Endothelial cell of umbilical vein (primary cell): ENCODE results near the gene COMP. TPM values are rescaled to one million over a fixed set of nuclear protein-coding genes. Genes with fewer than 3 reads are reported as not detected.

Experiments
- BruUV-seq: library from RNA; stranded (reverse); fragments of 400-500 nt; replicated peaks from 2 replicates; lab custom pipeline; 2021; lab: Mats Ljungman, UMichigan
- CTCF ChIA-PET: fragments of 300-600, 350-600 bp; sonication (Branson Sonifier 250); formaldehyde crosslinking; loops from one replicate; lab custom pipeline; 2021; ENCODE audit warnings: antibody characterized with exemption, inconsistent platforms; lab: Charles Lee
- POLR2A ChIA-PET: fragments of 300-600, 350-600 bp; sonication (Branson Sonifier 250); formaldehyde crosslinking; loops from one replicate; lab custom pipeline; 2021; ENCODE audit warnings: antibody characterized with exemption, inconsistent platforms; lab: Charles Lee
- DNase-seq: peaks from one replicate; pipeline ENCODE4 v3.0.0-alpha.2; 2011; ENCODE audit warnings: low read depth, low spot score
- FAIRE-seq: peaks from 2 replicates; lab custom pipeline; 2011; peaks lifted over from hg19 to GRCh38; lab: Jason Lieb, UNC
- H2AFZ ChIP-seq: 2 replicates; pipeline ENCODE4 v1.6.0; 2012; ENCODE audit warnings: low read depth, low read length, control low read depth, inconsistent platforms
- H3K27ac ChIP-seq: 2 replicates; pipeline ENCODE4 v1.5.1; 2011; ENCODE audit warnings: low read depth, mild to moderate bottlenecking, control low read depth, low read length, moderate library complexity; ENCODE audit not compliant: insufficient read depth
- H3K27me3 ChIP-seq, 2 experiments: 2 replicates each; pipeline versions ENCODE4 v1.6.0 to v1.6.1; 2011; ENCODE audit warnings: low read length in 2 of 2, mixed read lengths in 1 of 2; ENCODE audit not compliant: control insufficient read depth in 2 of 2, insufficient read depth in 2 of 2
- H3K36me3 ChIP-seq, 2 experiments: 2 replicates in 1 of 2; 3 replicates in 1 of 2; pipeline ENCODE4 v1.5.1; 2011; ENCODE audit warnings: low read length in 2 of 2, mild to moderate bottlenecking in 1 of 2, moderate library complexity in 1 of 2; ENCODE audit not compliant: control insufficient read depth in 2 of 2, insufficient read depth in 2 of 2; ENCODE audit errors: extremely low read depth in 1 of 2
- H3K4me1 ChIP-seq: 3 replicates; pipeline ENCODE4 v1.5.1; 2011; ENCODE audit warnings: mild to moderate bottlenecking, low read length; ENCODE audit not compliant: control insufficient read depth, insufficient read depth; ENCODE audit errors: extremely low read depth
- H3K4me2 ChIP-seq: 2 replicates; pipeline ENCODE4 v1.6.1; 2011; ENCODE audit warnings: low read length, control low read depth, mixed read lengths; ENCODE audit not compliant: insufficient read depth
- H3K4me3 ChIP-seq, 3 experiments: fragments of 200-600 bp in 1 of 3; sonication (generic), shearing (Covaris generic) in 1 of 3; replicated peaks in 1 of 3; 2 replicates each; pipeline ENCODE4 v1.5.1; 2011 to 2016; ENCODE audit warnings: control low read depth in 3 of 3, low read length in 3 of 3, mild to moderate bottlenecking in 2 of 3, inconsistent platforms in 1 of 3, low read depth in 1 of 3, moderate library complexity in 1 of 3; ENCODE audit not compliant: insufficient read depth in 1 of 3
- H3K79me2 ChIP-seq: 2 replicates; pipeline ENCODE4 v1.6.0; 2012; ENCODE audit warnings: low read length, inconsistent platforms; ENCODE audit not compliant: control insufficient read depth, insufficient read depth
- H3K9ac ChIP-seq: replicated peaks from 2 replicates; pipeline ENCODE3; 2011; ENCODE audit warnings: low read length, control low read depth; ENCODE audit not compliant: insufficient read depth; ENCODE audit errors: extremely low read depth
- H3K9me1 ChIP-seq: replicated peaks from 3 replicates; pipeline ENCODE4 v1.6.0; 2011; ENCODE audit warnings: mild to moderate bottlenecking, low read length; ENCODE audit not compliant: control insufficient read depth, insufficient read depth; ENCODE audit errors: extremely low read depth
- H3K9me3 ChIP-seq: replicated peaks from 2 replicates; pipeline ENCODE4 v1.5.1; 2012; ENCODE audit warnings: low read length, inconsistent platforms; ENCODE audit not compliant: control insufficient read depth, insufficient read depth
- H4K20me1 ChIP-seq: replicated peaks from 2 replicates; pipeline ENCODE3; 2011; ENCODE audit warnings: mild to moderate bottlenecking, low read length; ENCODE audit not compliant: control insufficient read depth, insufficient read depth; ENCODE audit errors: extremely low read depth
- EZH2 ChIP-seq: IDR thresholded peaks from 2 replicates; pipeline ENCODE4 v1.6.1; 2012; ENCODE audit warnings: borderline replicate concordance, low read depth, mild to moderate bottlenecking, moderate library complexity, low read length, inconsistent platforms; ENCODE audit not compliant: severe bottlenecking
- FOS ChIP-seq: IDR thresholded peaks from 2 replicates; pipeline ENCODE4 v1.6.1; 2011; ENCODE audit warnings: mild to moderate bottlenecking, low read length, moderate library complexity, borderline replicate concordance; ENCODE audit not compliant: insufficient read depth
- GATA2 ChIP-seq: IDR thresholded peaks from 2 replicates; pipeline ENCODE4 v1.7.0; 2011; ENCODE audit warnings: low read depth, mild to moderate bottlenecking, moderate library complexity, mixed read lengths, low read length; ENCODE audit not compliant: insufficient read length, insufficient read depth
- JUN ChIP-seq: IDR thresholded peaks from 2 replicates; pipeline ENCODE4 v1.6.1; 2011; ENCODE audit warnings: borderline replicate concordance, low read depth; ENCODE audit not compliant: insufficient read length, insufficient read depth
- MYC ChIP-seq: IDR thresholded peaks from one replicate; pipeline ENCODE4 v1.6.1; 2011; ENCODE audit warnings: mild to moderate bottlenecking, low read depth, low read length
- POLR2A ChIP-seq: IDR thresholded peaks from 2 replicates; pipeline ENCODE4 v1.6.1; 2012; ENCODE audit warnings: low read depth, mild to moderate bottlenecking, control low read depth, low read length
- POLR2AphosphoS5 ChIP-seq: IDR thresholded peaks from 2 replicates; pipeline ENCODE4 v1.6.1; 2012; ENCODE audit warnings: low read depth, mild to moderate bottlenecking, control low read depth, low read length, moderate library complexity; ENCODE audit not compliant: insufficient read depth
- dilution Hi-C: fragments of 300-500 bp; cut with MboI; formaldehyde crosslinking; loops from one replicate; pipeline ENCODE4 v1.15.0; 2019; ENCODE audit warnings: low sequenced_read_pairs; ENCODE audit not compliant: extremely low pct_ligation_motif_present
- intact Hi-C: fragments of 100-400 bp; cut with micrococcal nuclease; formaldehyde crosslinking; loops from one replicate; pipeline ENCODE4 v1.10.0; 2022
- polyA plus RNA-seq, 4 experiments: library from polyadenylated mRNA; depleted of rRNA in 3 of 4; stranded (reverse) in 3 of 4; unstranded in 1 of 4; fragments of >200 nt; gene quantifications; 2 replicates each; pipeline versions ENCODE4 v1.2.1 to v1.2.3, GENCODE V29; 2011 to 2012; ENCODE audit warnings: missing spikeins in 1 of 4
- total RNA-seq: library from RNA; stranded (reverse); gene quantifications from 2 replicates; pipeline ENCODE4 v1.2.3, GENCODE V29; 2021
- TF ChIP-seq, protein P1 (sequence below), 2 donors: IDR thresholded peaks; 1 replicate in 1 of 2; 2 replicates in 1 of 2; pipeline ENCODE4 v1.5.1; 2011; ENCODE audit warnings: low read length in 2 of 2, mild to moderate bottlenecking in 2 of 2, moderate library complexity in 2 of 2, control low read depth in 1 of 2, inconsistent platforms in 1 of 2, low read depth in 1 of 2; ENCODE audit not compliant: insufficient read depth in 1 of 2; ENCODE audit errors: extremely low read depth in 1 of 2
- TF ChIP-seq, protein P2 (sequence below): IDR thresholded peaks from 2 replicates; pipeline ENCODE4 v1.6.1; 2011; ENCODE audit not compliant: insufficient read depth, insufficient read length

The COMP gene
- total and polyA plus RNA-seq, 2 donors (not counting 3 experiments of a cell fraction or from before 2014, with no cell fraction given) = not detected

DNA sequence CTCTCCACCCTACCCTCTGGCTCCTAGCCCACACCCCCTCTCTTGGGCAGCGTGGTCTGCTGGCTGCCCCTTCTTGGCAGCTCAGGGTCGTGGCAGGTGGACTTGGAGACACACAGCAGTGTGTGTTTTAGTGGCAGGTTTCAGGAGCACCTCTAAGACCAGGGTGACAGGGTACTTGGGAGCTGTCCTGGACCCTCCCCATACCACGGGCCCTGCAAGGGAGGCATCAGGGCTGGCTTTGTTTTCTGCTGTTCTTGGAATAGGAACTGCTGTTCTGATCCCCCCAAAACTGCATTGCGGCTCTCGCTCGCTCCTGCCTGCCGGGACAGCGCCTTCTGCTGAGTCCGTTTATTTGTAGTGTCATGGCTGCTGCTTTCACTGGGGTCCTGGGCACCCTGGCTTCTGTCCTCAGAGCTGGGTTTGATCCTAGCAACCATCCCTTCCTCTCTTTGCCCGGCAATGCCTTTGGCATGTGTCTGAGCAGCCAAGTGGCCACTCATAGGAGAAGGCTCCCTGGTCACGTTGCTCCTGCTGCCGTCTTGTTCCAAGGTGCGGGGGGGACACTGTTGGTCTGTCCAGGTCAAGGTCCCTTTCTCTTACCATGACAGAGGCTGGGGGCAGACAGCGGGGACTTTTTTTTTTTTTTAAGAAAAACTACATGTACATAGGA is 12.1 kb downstream of the COMP start:
- no peaks in the 10 kb centered on the region for H4K20me1 ChIP-seq
- FAIRE-seq = no peak
- DNase-seq = no peak

More for the DNA sequence above, 12.1 kb downstream of the COMP start:
- intact Hi-C loops (no loop called here), dilution Hi-C loops (no loop called here)
- no peaks in the 10 kb centered on the region for H3K36me3 ChIP-seq
- H3K9ac ChIP-seq = no peak overlapping the region
- no TSS peak for BruUV-seq
- H3K4me2 ChIP-seq = no peak overlapping the region
- ChIA-PET POLR2A (no interaction called here), CTCF (interaction anchor here (1.0 kb wide), 1 partner anchor 68 kb away, joined by 3 read pairs; no protein-coding TSS in a partner anchor)
- no peak overlapping the region for H2AFZ ChIP-seq
- no peaks in the 10 kb centered on the region for H3K79me2 ChIP-seq
- no peaks in the 10 kb centered on the region for H3K4me1 ChIP-seq
- no peak overlapping the region for H3K27ac ChIP-seq
- H3K4me3 ChIP-seq = no peak overlapping the region
- no peaks in the 10 kb centered on the region for H3K9me3 ChIP-seq
- H3K9me1 ChIP-seq = no peaks in the 10 kb centered on the region
- TF ChIP-seq, protein P1, sequence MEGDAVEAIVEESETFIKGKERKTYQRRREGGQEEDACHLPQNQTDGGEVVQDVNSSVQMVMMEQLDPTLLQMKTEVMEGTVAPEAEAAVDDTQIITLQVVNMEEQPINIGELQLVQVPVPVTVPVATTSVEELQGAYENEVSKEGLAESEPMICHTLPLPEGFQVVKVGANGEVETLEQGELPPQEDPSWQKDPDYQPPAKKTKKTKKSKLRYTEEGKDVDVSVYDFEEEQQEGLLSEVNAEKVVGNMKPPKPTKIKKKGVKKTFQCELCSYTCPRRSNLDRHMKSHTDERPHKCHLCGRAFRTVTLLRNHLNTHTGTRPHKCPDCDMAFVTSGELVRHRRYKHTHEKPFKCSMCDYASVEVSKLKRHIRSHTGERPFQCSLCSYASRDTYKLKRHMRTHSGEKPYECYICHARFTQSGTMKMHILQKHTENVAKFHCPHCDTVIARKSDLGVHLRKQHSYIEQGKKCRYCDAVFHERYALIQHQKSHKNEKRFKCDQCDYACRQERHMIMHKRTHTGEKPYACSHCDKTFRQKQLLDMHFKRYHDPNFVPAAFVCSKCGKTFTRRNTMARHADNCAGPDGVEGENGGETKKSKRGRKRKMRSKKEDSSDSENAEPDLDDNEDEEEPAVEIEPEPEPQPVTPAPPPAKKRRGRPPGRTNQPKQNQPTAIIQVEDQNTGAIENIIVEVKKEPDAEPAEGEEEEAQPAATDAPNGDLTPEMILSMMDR (IDR thresholded peaks at IDR 0.05; ENCODE audit: extremely low read depth in 1 of 2, insufficient read depth in 1 of 2, low read depth in 1 of 2, low read length in 2 of 2) = no peak
- TF ChIP-seq POLR2AphosphoS5 (no peak), POLR2A (no peak), EZH2 (no peak), MYC (no peak), JUN (no peak), GATA2 (no peak), FOS (no peak)
- TF ChIP-seq, protein P2, sequence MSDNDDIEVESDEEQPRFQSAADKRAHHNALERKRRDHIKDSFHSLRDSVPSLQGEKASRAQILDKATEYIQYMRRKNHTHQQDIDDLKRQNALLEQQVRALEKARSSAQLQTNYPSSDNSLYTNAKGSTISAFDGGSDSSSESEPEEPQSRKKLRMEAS = no peak
- peaks cover 3 to 10% of the 10 kb centered on the region in 2 experiments for H3K27me3 ChIP-seq
